Astrocyte of the spinal cord (primary cell): ENCODE data around the gene HMGXB4.

Experiments used
- DNase-seq: peaks from one replicate; pipeline ENCODE4 v3.0.0; 2011; ENCODE audit warnings: low read depth, low spot score
- H3K4me3 ChIP-seq: 2 replicates; pipeline ENCODE4 v1.5.1; 2011; ENCODE audit warnings: low read depth, mild to moderate bottlenecking, low read length, moderate library complexity
- in situ Hi-C: cut with HindIII; loops from 2 replicates; pipeline ENCODE4 v1.10.0; 2017; ENCODE audit warnings: low sequenced_read_pairs
- TF ChIP-seq, protein P1 (sequence below): IDR thresholded peaks from 2 replicates; pipeline ENCODE4 v1.5.1; 2012; ENCODE audit warnings: low read depth, mild to moderate bottlenecking, low read length, inconsistent platforms

Gene HMGXB4

DNA sequence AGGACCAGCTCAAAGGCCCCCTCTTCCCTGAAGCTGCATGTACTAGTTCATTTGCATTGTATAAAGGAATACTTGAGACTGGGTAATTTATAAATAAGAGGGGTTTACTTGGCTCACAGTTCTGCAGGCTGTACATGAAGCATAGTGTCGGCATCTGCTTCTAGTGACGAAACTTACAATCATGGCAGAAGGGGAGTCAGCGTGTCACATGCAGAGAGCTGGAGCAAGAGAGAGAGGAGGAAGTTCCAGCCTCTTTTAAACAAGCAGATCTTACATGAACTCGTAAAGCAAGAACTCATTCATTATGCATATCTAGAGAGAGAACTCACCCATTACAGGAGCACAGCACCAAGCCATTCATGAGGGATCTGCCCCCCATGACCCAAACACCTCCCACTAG lies 7.1 kb upstream of the HMGXB4 start:
- in situ Hi-C loops = no loop called here
- H3K4me3 ChIP-seq = no peak overlapping the region
- TF ChIP-seq, protein P1, sequence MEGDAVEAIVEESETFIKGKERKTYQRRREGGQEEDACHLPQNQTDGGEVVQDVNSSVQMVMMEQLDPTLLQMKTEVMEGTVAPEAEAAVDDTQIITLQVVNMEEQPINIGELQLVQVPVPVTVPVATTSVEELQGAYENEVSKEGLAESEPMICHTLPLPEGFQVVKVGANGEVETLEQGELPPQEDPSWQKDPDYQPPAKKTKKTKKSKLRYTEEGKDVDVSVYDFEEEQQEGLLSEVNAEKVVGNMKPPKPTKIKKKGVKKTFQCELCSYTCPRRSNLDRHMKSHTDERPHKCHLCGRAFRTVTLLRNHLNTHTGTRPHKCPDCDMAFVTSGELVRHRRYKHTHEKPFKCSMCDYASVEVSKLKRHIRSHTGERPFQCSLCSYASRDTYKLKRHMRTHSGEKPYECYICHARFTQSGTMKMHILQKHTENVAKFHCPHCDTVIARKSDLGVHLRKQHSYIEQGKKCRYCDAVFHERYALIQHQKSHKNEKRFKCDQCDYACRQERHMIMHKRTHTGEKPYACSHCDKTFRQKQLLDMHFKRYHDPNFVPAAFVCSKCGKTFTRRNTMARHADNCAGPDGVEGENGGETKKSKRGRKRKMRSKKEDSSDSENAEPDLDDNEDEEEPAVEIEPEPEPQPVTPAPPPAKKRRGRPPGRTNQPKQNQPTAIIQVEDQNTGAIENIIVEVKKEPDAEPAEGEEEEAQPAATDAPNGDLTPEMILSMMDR = no peak
- DNase-seq = no peak

DNA sequence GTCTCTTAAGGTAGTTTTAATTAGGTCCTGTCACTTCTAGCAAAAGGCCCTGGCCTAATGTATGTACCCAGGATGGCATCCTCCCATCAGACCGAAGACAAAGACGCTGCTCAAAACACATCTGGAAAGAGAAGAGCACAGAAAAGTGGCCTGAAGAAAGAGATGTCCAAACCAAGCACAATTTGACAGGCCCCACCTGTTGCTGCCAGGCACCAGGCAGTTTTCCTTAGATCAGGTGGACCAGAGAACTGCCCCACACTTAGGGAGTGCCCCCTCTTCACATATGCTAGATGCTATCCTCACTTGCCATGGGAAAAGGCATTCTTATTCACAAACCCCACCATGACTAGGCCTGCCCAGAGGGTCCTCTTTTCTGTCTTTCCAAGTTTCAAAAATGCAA lies 3.3 kb upstream of the HMGXB4 start:
- DNase-seq = no peak
- H3K4me3 ChIP-seq = no peak overlapping the region
- TF ChIP-seq, protein P1 = no peak
- in situ Hi-C loops = no loop called here

DNA sequence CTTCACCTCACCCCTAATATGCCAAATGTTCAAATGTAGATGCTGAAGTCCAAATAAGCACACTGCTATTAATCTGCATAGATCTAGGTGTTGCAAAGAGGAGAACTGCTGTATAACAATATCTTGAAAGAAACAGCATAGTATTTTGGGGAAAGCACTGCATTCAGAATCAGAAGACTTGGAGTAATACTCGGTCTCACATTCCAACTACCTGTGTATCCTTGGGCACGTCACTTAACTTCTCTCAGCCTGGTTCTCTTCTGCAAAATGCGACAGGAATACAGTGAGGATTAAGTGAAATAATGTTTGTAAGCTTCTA lies 332 bp upstream of the HMGXB4 start:
- TF ChIP-seq, protein P1 = no peak
- in situ Hi-C loops = no loop called here
- peak overlapping the region; percentile 75 for H3K4me3 ChIP-seq
- DNase-seq = no peak

DNA sequence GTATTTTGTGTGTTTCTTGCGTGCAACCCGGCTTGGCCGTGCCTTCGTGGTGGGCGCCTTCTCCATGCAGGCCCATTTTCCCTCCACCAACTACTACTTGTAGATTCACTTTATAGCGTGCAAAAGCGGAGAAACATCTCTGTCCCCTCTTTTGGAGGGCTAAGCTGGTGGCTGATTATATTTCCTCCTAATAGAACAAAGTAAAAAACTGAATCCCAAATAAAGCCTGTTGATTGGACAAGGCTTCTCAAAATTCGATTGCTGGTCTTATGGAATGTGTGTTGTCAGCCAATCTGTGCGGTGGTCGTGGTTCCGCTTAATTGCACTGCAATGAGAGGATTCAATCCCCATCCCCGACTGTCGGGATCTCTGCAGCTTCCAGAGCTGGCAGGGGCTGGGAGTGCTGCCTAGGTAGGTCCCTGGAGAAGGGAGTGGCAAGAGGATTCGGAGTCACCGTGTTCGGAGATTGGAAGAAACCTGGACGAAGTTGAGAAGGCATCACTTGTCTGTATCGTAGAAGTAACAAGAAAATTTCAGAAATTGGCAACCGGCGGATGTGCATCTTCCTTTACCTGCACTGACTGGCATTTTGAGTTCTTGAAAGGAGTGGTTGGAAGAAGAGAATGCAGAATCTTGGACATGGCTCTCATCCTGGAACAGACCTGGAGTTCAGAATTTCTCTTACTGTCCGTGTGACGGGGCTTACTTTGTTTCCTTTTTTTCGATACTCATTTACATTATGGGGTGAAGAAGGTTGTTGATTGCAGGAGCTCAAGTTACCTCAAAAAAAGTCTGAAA lies 1.1 kb downstream of the HMGXB4 start:
- peak; percentile 15 for DNase-seq
- in situ Hi-C loops = no loop called here
- TF ChIP-seq, protein P1 = no peak
- H3K4me3 ChIP-seq = peak overlapping the region; percentile 75

DNA sequence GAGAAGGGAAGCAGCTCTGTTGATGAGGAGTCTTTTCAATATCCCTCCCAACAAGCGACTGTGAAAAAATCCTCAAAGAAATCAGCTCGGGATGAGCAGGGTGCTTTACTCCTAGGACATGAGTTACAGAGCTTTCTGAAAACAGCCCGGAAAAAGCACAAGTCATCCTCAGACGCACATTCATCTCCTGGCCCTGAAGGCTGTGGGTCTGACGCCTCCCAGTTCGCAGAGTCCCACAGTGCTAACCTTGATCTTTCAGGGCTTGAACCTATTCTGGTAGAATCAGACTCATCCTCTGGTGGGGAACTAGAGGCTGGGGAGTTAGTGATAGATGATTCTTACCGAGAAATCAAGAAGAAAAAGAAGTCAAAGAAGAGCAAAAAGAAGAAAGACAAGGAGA lies 7.7 kb downstream of the HMGXB4 start:
- H3K4me3 ChIP-seq = no peak overlapping the region
- TF ChIP-seq, protein P1 = no peak
- in situ Hi-C loops = no loop called here
- no peak for DNase-seq

DNA sequence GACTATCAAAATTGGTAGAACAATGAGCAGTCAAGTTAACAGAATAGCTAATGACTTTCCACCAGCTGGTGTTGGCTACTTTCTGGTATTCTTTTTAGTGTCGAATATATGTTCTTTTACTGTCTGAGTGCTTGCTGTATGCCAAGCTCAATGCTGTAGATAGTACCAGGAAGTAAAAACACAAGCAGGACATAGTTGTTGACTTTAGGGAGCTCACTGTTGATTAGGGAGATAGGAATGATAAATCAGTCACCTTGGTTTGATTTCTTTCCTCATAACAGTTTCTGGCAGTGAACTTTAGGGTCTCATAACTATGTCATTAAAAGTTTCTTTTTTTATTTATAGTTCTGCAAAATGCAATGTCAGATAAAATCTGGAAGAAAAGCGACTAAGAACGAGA lies 9.0 kb downstream of the HMGXB4 start:
- in situ Hi-C loops = no loop called here
- no peak overlapping the region for H3K4me3 ChIP-seq
- TF ChIP-seq, protein P1 = no peak
- no peak for DNase-seq
